Neural cell (in vitro differentiated cells): Measurements from ENCODE around the gene USP10. TPM values are rescaled to one million over a fixed set of nuclear protein-coding genes. Genes with fewer than 3 reads are reported as not detected.

ENCODE experiments used
- H2AFZ ChIP-seq: fragments of 200-600, 300-800 bp; sonication (generic), shearing (Covaris generic); 2 replicates; pipeline ENCODE4 v1.6.0; 2014; ENCODE audit warnings: low read depth, mild to moderate bottlenecking, antibody characterized with exemption, low read length, moderate library complexity
- H3F3A ChIP-seq: fragments of 200-600 bp; shearing (Covaris generic); 2 replicates; pipeline ENCODE4 v1.6.1; 2016; ENCODE audit warnings: mild to moderate bottlenecking, moderate library complexity, mixed read lengths, antibody characterized with exemption, low read length; ENCODE audit not compliant: insufficient read depth, poor library complexity, severe bottlenecking
- H3K27ac ChIP-seq: fragments of 200-600, 300-800 bp; sonication (generic), shearing (Covaris generic); 2 replicates; pipeline ENCODE4 v1.5.1; 2014; ENCODE audit warnings: mild to moderate bottlenecking, low read length, moderate library complexity
- H3K27me3 ChIP-seq: fragments of 300-800, 200-600 bp; sonication (generic), shearing (Covaris generic); 2 replicates; pipeline ENCODE4 v1.6.0; 2014; ENCODE audit warnings: mild to moderate bottlenecking, low read depth, low read length, moderate library complexity; ENCODE audit not compliant: insufficient read depth
- H3K36me3 ChIP-seq: fragments of 300-800, 200-600 bp; sonication (generic), shearing (Covaris generic); 2 replicates; pipeline ENCODE4 v1.5.1; 2014; ENCODE audit warnings: mild to moderate bottlenecking, antibody characterized with exemption, low read length, moderate library complexity; ENCODE audit not compliant: insufficient read depth
- H3K4me2 ChIP-seq: fragments of 300-800, 200-600 bp; sonication (generic), shearing (Covaris generic); 2 replicates; pipeline ENCODE4 v1.6.0; 2014; ENCODE audit warnings: mild to moderate bottlenecking, low read length
- H3K4me3 ChIP-seq: fragments of 300-800, 200-600 bp; sonication (generic), shearing (Covaris generic); 2 replicates; pipeline ENCODE4 v1.5.1; 2014; ENCODE audit warnings: mild to moderate bottlenecking, low read length, moderate library complexity
- H3K79me2 ChIP-seq: fragments of 200-600 bp; shearing (Covaris generic); replicated peaks from 2 replicates; pipeline ENCODE4 v1.6.0; 2014; ENCODE audit warnings: mild to moderate bottlenecking, low read length, moderate library complexity; ENCODE audit not compliant: insufficient read depth
- H3K9ac ChIP-seq: fragments of 300-800, 200-600 bp; sonication (generic), shearing (Covaris generic); 2 replicates; pipeline ENCODE4 v1.6.1; 2016; ENCODE audit warnings: mild to moderate bottlenecking, low read length, mixed read lengths
- H3K9me2 ChIP-seq: fragments of 200-600 bp; shearing (Covaris generic); 2 replicates; pipeline ENCODE4 v1.6.1; 2016; ENCODE audit warnings: mild to moderate bottlenecking, low read length, mixed read lengths; ENCODE audit not compliant: insufficient read depth
- H3K9me3 ChIP-seq: fragments of 200-600, 300-800 bp; sonication (generic), shearing (Covaris generic); 2 replicates; pipeline ENCODE4 v1.6.1; 2016; ENCODE audit warnings: mild to moderate bottlenecking, mixed run types, low read length, moderate library complexity, mixed read lengths
- H4K20me1 ChIP-seq: fragments of 200-600 bp; shearing (Covaris generic); 2 replicates; pipeline ENCODE4 v1.6.1; 2016; ENCODE audit warnings: mild to moderate bottlenecking, mixed run types; ENCODE audit not compliant: insufficient read depth
- EP300 ChIP-seq: fragments of 450-650 bp; conservative IDR thresholded peaks from 2 replicates; pipeline ENCODE4 v1.6.1; 2014; ENCODE audit warnings: antibody characterized with exemption, mild to moderate bottlenecking, moderate library complexity; ENCODE audit not compliant: poor library complexity, severe bottlenecking
- EZH2 ChIP-seq: fragments of 200-600, 300-800 bp; shearing (Covaris generic), sonication (generic); IDR thresholded peaks from 2 replicates; pipeline ENCODE4 v1.6.1; 2014; ENCODE audit warnings: antibody characterized with exemption, low read length, borderline replicate concordance, mild to moderate bottlenecking; ENCODE audit not compliant: insufficient read depth, poor library complexity, severe bottlenecking
- MXI1 ChIP-seq: fragments of 450-650 bp; conservative IDR thresholded peaks from 2 replicates; pipeline ENCODE4 v1.6.1; 2014; ENCODE audit warnings: antibody characterized with exemption, mild to moderate bottlenecking; ENCODE audit not compliant: poor library complexity, severe bottlenecking
- POLR2AphosphoS5 ChIP-seq: IDR thresholded peaks from 2 replicates; pipeline ENCODE4 v1.6.1; 2012
- RAD21 ChIP-seq: fragments of 450-650 bp; conservative IDR thresholded peaks from 2 replicates; pipeline ENCODE4 v1.6.1; 2014; ENCODE audit warnings: antibody characterized with exemption, mild to moderate bottlenecking, moderate library complexity
- REST ChIP-seq: IDR thresholded peaks from 2 replicates; pipeline ENCODE4 v1.6.1; 2012; ENCODE audit warnings: borderline replicate concordance
- SMC3 ChIP-seq: fragments of 450-650 bp; conservative IDR thresholded peaks from 2 replicates; pipeline ENCODE4 v1.6.1; 2014; ENCODE audit warnings: antibody characterized with exemption, mild to moderate bottlenecking, moderate library complexity; ENCODE audit not compliant: poor library complexity
- TAF1 ChIP-seq: IDR thresholded peaks from 2 replicates; pipeline ENCODE4 v1.6.1; 2012; ENCODE audit warnings: low read depth
- polyA plus RNA-seq: library from polyadenylated mRNA; depleted of rRNA; stranded (reverse); fragments of >200 nt; gene quantifications from 2 replicates; pipeline ENCODE4 v1.2.3, GENCODE V29; 2014
- TF ChIP-seq, protein P1 (sequence below): fragments of 450-650 bp; IDR thresholded peaks from 2 replicates; pipeline ENCODE4 v1.5.1; 2014; ENCODE audit warnings: antibody characterized with exemption, mild to moderate bottlenecking, moderate library complexity; ENCODE audit not compliant: poor library complexity, severe bottlenecking

USP10 gene
- polyA plus RNA-seq, 1 donor from 2014 or later, result 48.9 TPM

DNA sequence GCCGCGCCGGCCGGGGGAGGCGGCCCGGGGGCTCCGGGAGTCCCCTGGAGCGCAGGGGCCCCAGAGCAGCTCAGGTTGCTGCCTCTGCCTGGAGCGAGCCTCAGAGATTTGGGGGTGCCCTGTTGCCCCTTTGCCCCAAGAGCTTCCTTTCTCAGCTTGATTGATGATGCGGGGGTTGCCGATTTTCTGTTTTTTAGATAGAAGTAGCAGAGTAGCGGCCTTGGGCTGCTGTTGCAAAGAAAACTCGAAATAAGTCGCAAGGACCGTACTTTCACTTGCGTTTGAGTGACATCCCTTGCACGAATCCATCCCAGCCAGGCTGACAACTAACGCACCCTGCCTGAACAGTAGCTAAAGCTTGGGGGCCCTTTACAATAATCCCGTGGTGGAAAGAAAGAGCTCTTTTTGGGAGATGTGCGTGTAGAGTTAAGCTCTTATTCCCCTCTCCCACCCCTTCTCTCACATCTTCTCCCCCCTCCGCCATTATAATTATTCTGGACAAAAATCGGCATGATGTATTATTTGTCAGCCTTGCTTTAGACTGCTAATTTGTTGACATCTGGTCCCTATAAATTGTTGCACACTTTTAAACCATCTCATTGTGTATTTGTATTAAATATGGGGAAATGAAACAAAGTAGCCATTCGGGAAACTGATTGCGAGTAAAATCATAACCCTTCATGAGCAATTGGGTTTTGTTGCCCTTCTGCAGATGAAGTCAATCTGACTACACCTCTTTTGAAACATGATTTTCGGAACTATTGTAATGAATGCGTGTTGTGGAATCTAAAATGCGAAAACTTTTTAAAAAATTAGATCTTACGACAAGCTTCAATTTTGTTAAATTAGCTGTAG is 873 bp downstream of the USP10 start:
- Histone ChIP-seq H3K36me3 (no peaks in the 10 kb centered on the region), H3K4me3 (peak overlapping the region; percentile 94), H3K9ac (peak overlapping the region; percentile 77), H3K27me3 (no peaks in the 10 kb centered on the region), H3K9me3 (no peaks in the 10 kb centered on the region), H3F3A (no peaks in the 10 kb centered on the region), H2AFZ (no peak overlapping the region), H3K79me2 (peaks cover 57% of the 10 kb centered on the region), H3K27ac (peak overlapping the region; percentile 55), H3K4me2 (peak overlapping the region; percentile 38), H4K20me1 (no peaks in the 10 kb centered on the region), H3K9me2 (no peaks in the 10 kb centered on the region)
- TF ChIP-seq TAF1 (no peak), EZH2 (no peak), REST (no peak), POLR2AphosphoS5 (no peak), SMC3 (no peak), RAD21 (no peak)
- TF ChIP-seq, protein P1, sequence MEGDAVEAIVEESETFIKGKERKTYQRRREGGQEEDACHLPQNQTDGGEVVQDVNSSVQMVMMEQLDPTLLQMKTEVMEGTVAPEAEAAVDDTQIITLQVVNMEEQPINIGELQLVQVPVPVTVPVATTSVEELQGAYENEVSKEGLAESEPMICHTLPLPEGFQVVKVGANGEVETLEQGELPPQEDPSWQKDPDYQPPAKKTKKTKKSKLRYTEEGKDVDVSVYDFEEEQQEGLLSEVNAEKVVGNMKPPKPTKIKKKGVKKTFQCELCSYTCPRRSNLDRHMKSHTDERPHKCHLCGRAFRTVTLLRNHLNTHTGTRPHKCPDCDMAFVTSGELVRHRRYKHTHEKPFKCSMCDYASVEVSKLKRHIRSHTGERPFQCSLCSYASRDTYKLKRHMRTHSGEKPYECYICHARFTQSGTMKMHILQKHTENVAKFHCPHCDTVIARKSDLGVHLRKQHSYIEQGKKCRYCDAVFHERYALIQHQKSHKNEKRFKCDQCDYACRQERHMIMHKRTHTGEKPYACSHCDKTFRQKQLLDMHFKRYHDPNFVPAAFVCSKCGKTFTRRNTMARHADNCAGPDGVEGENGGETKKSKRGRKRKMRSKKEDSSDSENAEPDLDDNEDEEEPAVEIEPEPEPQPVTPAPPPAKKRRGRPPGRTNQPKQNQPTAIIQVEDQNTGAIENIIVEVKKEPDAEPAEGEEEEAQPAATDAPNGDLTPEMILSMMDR, result no peak

DNA sequence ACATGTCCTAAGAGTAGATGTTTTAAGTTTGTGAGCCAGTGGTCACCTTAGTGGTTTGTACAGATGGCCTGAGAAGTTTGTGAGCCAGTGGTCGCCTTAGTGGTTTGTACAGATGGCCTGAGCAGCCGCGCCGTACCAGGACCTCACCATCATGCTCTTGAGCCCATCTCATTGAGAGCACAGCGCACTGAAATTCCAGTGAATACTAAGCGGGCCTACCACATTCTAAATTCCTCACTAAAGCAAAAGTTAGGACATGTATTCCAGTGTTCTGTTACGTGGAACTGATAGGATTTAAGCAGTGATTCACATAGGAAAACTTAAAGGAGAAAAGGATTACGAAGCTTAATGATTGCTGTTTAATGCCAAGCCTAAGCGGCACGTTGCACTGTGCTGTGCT is 3.9 kb downstream of the USP10 start:
- H4K20me1 ChIP-seq, result no peaks in the 10 kb centered on the region
- H3K9me3 ChIP-seq, result no peaks in the 10 kb centered on the region
- no peak overlapping the region for H3K27ac ChIP-seq
- TF ChIP-seq EP300, result no peak
- TF ChIP-seq SMC3, result no peak
- no peak for TF ChIP-seq TAF1
- TF ChIP-seq REST, result no peak
- no peak for TF ChIP-seq POLR2AphosphoS5
- TF ChIP-seq EZH2, result no peak
- no peak for TF ChIP-seq RAD21
- TF ChIP-seq MXI1, result no peak
- TF ChIP-seq, protein P1, result no peak
- H3K9me2 ChIP-seq, result no peaks in the 10 kb centered on the region
- no peaks in the 10 kb centered on the region for H3K36me3 ChIP-seq
- H3F3A ChIP-seq, result no peaks in the 10 kb centered on the region
- no peak overlapping the region for H2AFZ ChIP-seq
- no peak overlapping the region for H3K9ac ChIP-seq
- H3K27me3 ChIP-seq, result no peaks in the 10 kb centered on the region
- H3K4me2 ChIP-seq, result no peak overlapping the region
- peaks cover 84% of the 10 kb centered on the region for H3K79me2 ChIP-seq
- no peak overlapping the region for H3K4me3 ChIP-seq
